Adrenal gland (tissue), 12 donors: ENCODE data around the gene USB1. TPM values are rescaled to one million over a fixed set of nuclear protein-coding genes. Genes with fewer than 3 reads are reported as not detected.

Experiments
- DNase-seq, 7 donors: peaks; one replicate each; pipeline ENCODE4 v3.0.0-alpha.2; 2019 to 2020
- H3K27ac ChIP-seq, 5 donors: fragments of 200-600 bp; sonication (generic) in 4 of 5; 1 replicate in 3 of 5; 2 replicates in 2 of 5; pipeline versions ENCODE4 v1.5.1 to v1.8.0; 2016 to 2020; ENCODE audit warnings: mild to moderate bottlenecking in 1 of 5
- H3K27me3 ChIP-seq: fragments of 200-600 bp; 2 replicates; pipeline ENCODE4 v1.8.0; 2021
- H3K36me3 ChIP-seq, 2 donors: fragments of 200-600 bp; replicated peaks in 1 of 2; 1 replicate in 1 of 2; 2 replicates in 1 of 2; pipeline versions ENCODE4 v1.5.1 to v1.8.0; 2018 to 2022
- H3K4me1 ChIP-seq, 2 donors: fragments of 200-600 bp; replicated peaks in 1 of 2; 1 replicate in 1 of 2; 2 replicates in 1 of 2; pipeline versions ENCODE4 v1.5.1 to v1.8.0; 2018 to 2021
- H3K4me3 ChIP-seq, 4 donors: fragments of 200-600 bp; sonication (generic) in 3 of 4; one replicate each; pipeline ENCODE4 v1.5.1; 2016 to 2018
- H3K9me3 ChIP-seq, 3 donors: fragments of 200-600 bp; sonication (generic) in 1 of 3; replicated peaks in 1 of 3; 1 replicate in 2 of 3; 2 replicates in 1 of 3; pipeline versions ENCODE4 v1.5.1 to v1.8.0; 2016 to 2021
- CTCF ChIP-seq, 6 experiments: fragments of 450-650 bp in 4 of 6; fragments of 200-600 bp in 2 of 6; sonication (generic) in 1 of 6; IDR thresholded peaks; 1 replicate in 5 of 6; 2 replicates in 1 of 6; pipeline versions ENCODE4 v1.5.1 to v1.8.0; 2016 to 2021; ENCODE audit warnings: antibody characterized with exemption in 6 of 6, mild to moderate bottlenecking in 2 of 6, moderate library complexity in 1 of 6
- POLR2A ChIP-seq, 2 donors: fragments of 450-650 bp; IDR thresholded peaks; one replicate each; pipeline ENCODE4 v1.6.1; 2017; ENCODE audit warnings: antibody characterized with exemption in 2 of 2, mild to moderate bottlenecking in 2 of 2, moderate library complexity in 1 of 2
- WGBS, 4 donors: extraction: QIAGEN DNeasy Blood & Tissue Kit in 2 of 4; methylation state at CpG; one replicate each; pipeline versions ENCODE4 v1.1.5 to v1.1.7; 2013 to 2017; 5-methylcytosine and 5-hydroxymethylcytosine counted together
- intact Hi-C, 2 donors: fragments of 100-400 bp; cut with DNase I; formaldehyde crosslinking; loops; one replicate each; pipeline versions ENCODE4 v1.14.1 to v1.15.0; 2022 to 2023
- polyA plus RNA-seq, 3 donors: library from polyadenylated mRNA; stranded (reverse); fragments of 200-250 nt in 2 of 3; fragments of 350-450 nt in 1 of 3; fragmentation: Illumina TruSeq in 1 of 3; extraction: RNeasy Lipid Tissue Mini Kit (QIAGEN cat#74804) in 1 of 3; gene quantifications; one replicate each; pipeline ENCODE4 v1.2.3, GENCODE V29; 2013 to 2014
- total RNA-seq, 9 donors: library from RNA; depleted of rRNA in 4 of 9; stranded (reverse); fragments of >200 nt in 4 of 9; fragments of 120-200 nt in 1 of 9; fragmentation: NEBNext Ultra II Directional in 1 of 9; extraction: Animal tissue kit (Norgen Biotek cat#: 25700) in 1 of 9; gene quantifications; one replicate each; pipeline versions ENCODE4 v1.1.0 to v1.2.4, GENCODE V29; 2013 to 2023
- donor health status: healthy with polysubstance abuse.
- donor health status: Bipolar disorder and iron deficiency.
- donor health status: DM: yes; HTN: yes; CAD: no.
- donor health status: DM: no; HTN: no; CAD: no.
- donor health status: DM: no; HTN: no; CAD: no.
- donor health status: DM: yes; HTN: yes; CAD: no.

Gene USB1
- total and polyA plus RNA-seq, 12 donors, result 26.9 to 273 (median 48.3) TPM

GRCh38 chr16:57970319-57970718 is 30.9 kb upstream of the USB1 start:
- WGBS, 4 donors, result 74 to 82% (median 77%) methylated on average over 12 to 13 of the region's 13 CpGs
- Histone ChIP-seq H3K4me1 (no peaks in the 10 kb centered on the region), H3K36me3 (no peaks in the 10 kb centered on the region), H3K27ac (no peak overlapping the region), H3K9me3 (no peaks in the 10 kb centered on the region), H3K27me3 (no peaks in the 10 kb centered on the region), H3K4me3 (no peak overlapping the region)
- TF ChIP-seq POLR2A (IDR thresholded peaks at IDR 0.05) (no peak), CTCF (IDR thresholded peaks at IDR 0.05) (no peak)
- intact Hi-C loops, result no loop called here
- DNase-seq, result no peak

- Histone ChIP-seq H3K27ac (no peak within 1 kb of the TSS), H3K9me3 (no peaks in the 10 kb centered on the region), H3K27me3 (no peaks in the 10 kb centered on the region), H3K36me3 (no peaks in the 10 kb centered on the region), H3K4me1 (no peaks in the 10 kb centered on the region), H3K4me3 (no peak within 1 kb of the TSS)
- 73 to 100% (median 82%) methylated on average over 1 to 6 of the region's 6 CpGs for WGBS, 4 donors
- DNase-seq, result no peak
- no peak for TF ChIP-seq POLR2A (IDR thresholded peaks at IDR 0.05)
- TF ChIP-seq CTCF (IDR thresholded peaks at IDR 0.05), result no peak
- intact Hi-C loops, result no loop called here
These were observed 30.2 kb upstream of the USB1 start, which contains the start of gene CNGB1 for GRCh38 chr16:57970970-57971369. Gene CNGB1, minus strand, starts transcription at chr16:57971128. Its CDS starts 3,842 bp downstream, at chr16:57967286.

- no peak for DNase-seq
- intact Hi-C loops, result no loop called here
- Histone ChIP-seq H3K27me3 (no peaks in the 10 kb centered on the region), H3K4me1 (no peaks in the 10 kb centered on the region), H3K36me3 (no peaks in the 10 kb centered on the region), H3K9me3 (no peaks in the 10 kb centered on the region), H3K27ac (no peak overlapping the region), H3K4me3 (no peak overlapping the region)
- TF ChIP-seq POLR2A (IDR thresholded peaks at IDR 0.05) (no peak), CTCF (IDR thresholded peaks at IDR 0.05) (no peak)
- 83 to 89% (median 84%) methylated on average over 1 of the region's 1 CpG for WGBS, 4 donors
These were observed 29.4 kb upstream of the USB1 start for GRCh38 chr16:57971848-57972247.

GRCh38 chr16:57972306-57972705 is 28.9 kb upstream of the USB1 start:
- intact Hi-C loops, result no loop called here
- no peaks in the 10 kb centered on the region for H3K9me3 ChIP-seq

More at GRCh38 chr16:57972306-57972705, 28.9 kb upstream of the USB1 start:
- no peaks in the 10 kb centered on the region for H3K36me3 ChIP-seq
- H3K27ac ChIP-seq, result no peak overlapping the region
- H3K4me1 ChIP-seq, result no peaks in the 10 kb centered on the region
- DNase-seq, result no peak
- WGBS, 4 donors, result 58 to 68% (median 64%) methylated on average over 4 of the region's 4 CpGs
- no peaks in the 10 kb centered on the region for H3K27me3 ChIP-seq
- TF ChIP-seq POLR2A (IDR thresholded peaks at IDR 0.05), result no peak
- TF ChIP-seq CTCF (IDR thresholded peaks at IDR 0.05), result no peak
- no peak overlapping the region for H3K4me3 ChIP-seq
